Thoracic aorta (tissue), 2 donors: Measurements from ENCODE around the gene RBM6. TPM values are rescaled to one million over a fixed set of nuclear protein-coding genes. Genes with fewer than 3 reads are reported as not detected.

ENCODE experiments used
- ATAC-seq: fragments of 150-250 bp; one replicate; pipeline ENCODE4 v1.8.0; 2017; ENCODE audit warnings: low read depth; ENCODE audit not compliant: insufficient number of reproducible peaks, low FRiP score
- DNase-seq: peaks from one replicate; pipeline ENCODE4 v3.0.0-alpha.2; 2020; ENCODE audit warnings: low spot score
- H3K27ac ChIP-seq, 2 donors: fragments of 200-600 bp; sonication (generic); 1 replicate in 1 of 2; 2 replicates in 1 of 2; pipeline ENCODE4 v1.5.1; 2016; ENCODE audit warnings: mild to moderate bottlenecking in 2 of 2, moderate library complexity in 2 of 2
- H3K27me3 ChIP-seq: fragments of 200-600 bp; sonication (generic); replicated peaks from 2 replicates; pipeline ENCODE4 v1.6.0; 2016; ENCODE audit warnings: mild to moderate bottlenecking; ENCODE audit not compliant: insufficient read depth
- H3K36me3 ChIP-seq: fragments of 200-600 bp; sonication (generic); one replicate; pipeline ENCODE4 v1.5.1; 2016
- H3K4me1 ChIP-seq, 2 donors: fragments of 200-600 bp; sonication (generic); 1 replicate in 1 of 2; 2 replicates in 1 of 2; pipeline versions ENCODE4 v1.5.1 to v1.6.0; 2016; ENCODE audit warnings: low read depth in 2 of 2, mild to moderate bottlenecking in 1 of 2; ENCODE audit not compliant: control insufficient read depth in 1 of 2
- H3K4me3 ChIP-seq: fragments of 200-600 bp; sonication (generic); 2 replicates; pipeline ENCODE4 v1.5.1; 2016; ENCODE audit warnings: mild to moderate bottlenecking
- H3K9me3 ChIP-seq: fragments of 200-600 bp; sonication (generic); 2 replicates; pipeline ENCODE4 v1.5.1; 2016
- CTCF ChIP-seq: fragments of 200-600 bp; sonication (generic); IDR thresholded peaks from one replicate; pipeline ENCODE4 v1.5.1; 2019; ENCODE audit warnings: antibody characterized with exemption
- total RNA-seq, 2 donors: library from RNA; depleted of rRNA; stranded (reverse); fragments of >200 nt; gene quantifications; one replicate each; pipeline versions ENCODE4 v1.1.0 to v1.2.3, GENCODE V29; 2016

The RBM6 gene
- total RNA-seq, 2 donors from 2014 or later = 99.6 to 181 TPM

DNA sequence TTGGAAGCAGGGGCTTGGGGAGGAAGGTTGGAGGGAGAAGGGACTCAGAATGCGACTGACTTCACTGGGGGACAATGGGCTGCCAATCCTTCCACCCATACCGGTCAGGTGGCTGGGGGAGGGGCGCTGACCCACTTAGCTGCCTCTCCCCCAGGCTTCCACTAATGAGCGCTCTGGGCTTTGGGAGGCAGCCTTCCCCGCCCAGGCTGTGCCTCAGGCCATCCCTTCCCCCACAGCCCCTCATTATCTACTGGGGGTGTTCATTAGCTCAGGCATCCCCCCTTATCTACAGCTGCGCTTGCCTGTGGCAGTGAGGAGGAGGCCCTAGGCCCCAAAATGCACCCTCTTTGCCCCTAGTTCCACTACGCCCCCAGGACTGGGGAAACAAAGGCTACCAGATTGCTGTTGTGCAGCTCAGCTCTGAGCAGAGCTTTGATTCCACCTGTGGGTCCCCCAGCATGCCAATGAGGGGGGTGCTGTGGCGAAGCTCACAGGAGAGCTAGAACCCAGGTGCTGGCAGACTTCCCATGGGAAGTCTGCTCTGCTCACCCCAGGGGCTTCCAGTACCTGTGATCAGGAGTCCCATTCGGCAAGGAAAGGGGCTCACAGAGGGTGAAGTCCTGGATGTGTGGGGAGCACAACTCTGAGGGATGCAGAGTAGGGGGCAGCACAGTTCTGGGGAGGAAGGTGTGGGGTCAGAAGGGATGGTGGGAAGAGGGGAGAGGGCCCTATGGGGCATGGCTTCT lies 185.8 kb downstream of the RBM6 start:
- H3K4me1 ChIP-seq = peaks cover 14 to 41% of the 10 kb centered on the region in 2 donors
- DNase-seq (no peak), ATAC-seq (no peak)
- no peaks in the 10 kb centered on the region for H3K9me3 ChIP-seq
- H3K36me3 ChIP-seq = no peaks in the 10 kb centered on the region
- no peak overlapping the region for H3K27ac ChIP-seq
- no peak overlapping the region for H3K4me3 ChIP-seq
- no peaks in the 10 kb centered on the region for H3K27me3 ChIP-seq
- TF ChIP-seq CTCF = no peak

DNA sequence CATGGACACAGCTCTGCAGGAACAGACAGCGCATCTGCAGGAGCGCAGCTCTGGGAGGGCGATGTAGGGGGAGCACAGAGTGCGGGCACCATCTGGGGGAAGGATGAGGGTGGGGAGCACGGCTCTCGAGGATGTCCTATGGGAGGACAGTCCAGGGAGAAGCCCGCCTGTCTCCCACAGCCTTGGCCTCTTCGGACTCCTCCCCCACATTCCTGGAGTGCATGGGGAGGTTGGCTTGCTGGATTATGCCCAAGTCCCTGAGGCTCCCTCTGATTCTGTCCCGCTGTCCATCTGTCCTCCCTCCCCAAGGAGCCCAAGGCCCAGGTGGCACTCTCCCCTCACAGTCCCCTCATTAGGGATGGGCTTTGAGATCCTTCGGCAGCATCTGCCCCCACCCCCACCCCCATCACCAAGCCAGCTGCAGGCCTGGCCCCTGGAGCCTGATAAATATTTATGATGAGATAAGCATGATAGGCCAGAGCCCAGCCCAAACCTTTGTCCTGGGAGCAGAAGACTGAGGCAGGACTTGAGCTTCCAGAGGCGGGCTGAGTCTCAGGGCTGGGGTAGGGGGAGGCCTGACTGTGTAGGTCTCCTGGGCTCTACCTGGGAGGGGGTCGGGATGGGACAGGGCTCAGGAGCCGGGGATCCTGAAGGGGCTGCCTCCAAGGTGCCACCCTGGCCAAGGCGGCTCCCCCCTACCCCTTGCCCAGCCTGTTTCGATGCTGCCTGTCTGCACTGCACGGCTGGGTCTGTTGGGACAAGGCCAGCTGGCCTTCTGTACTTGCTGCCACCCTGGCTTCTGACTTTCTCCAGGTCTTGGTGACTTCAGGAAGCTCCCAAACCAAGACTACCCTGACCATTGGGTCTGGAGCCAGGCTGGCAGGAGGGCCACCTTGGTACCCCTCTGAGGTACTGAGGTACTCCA lies 186.6 kb downstream of the RBM6 start:
- H3K4me1 ChIP-seq = peaks cover 14 to 41% of the 10 kb centered on the region in 2 donors
- no peak overlapping the region for H3K4me3 ChIP-seq
- no peak for ATAC-seq
- H3K27me3 ChIP-seq = no peaks in the 10 kb centered on the region
- no peak overlapping the region for H3K27ac ChIP-seq
- no peaks in the 10 kb centered on the region for H3K36me3 ChIP-seq
- TF ChIP-seq CTCF = no peak
- DNase-seq = no peak
- H3K9me3 ChIP-seq = no peaks in the 10 kb centered on the region

Other genes with a start within 250 kb of the RBM6 start
- gene AMIGO3, start 220.5 kb upstream of the RBM6 start, total RNA-seq = 1 to 10 TPM; 3.0 to 5.8 TPM
- gene GMPPB, start 216.2 kb upstream of the RBM6 start, total RNA-seq = 10 to 100 TPM; 30.5 to 43.1 TPM
- 10 to 100 TPM; 56.6 to 69.0 TPM for gene IP6K1, start 153.6 kb upstream of the RBM6 start, total RNA-seq
- under 1 TPM in 1 of 2 donors, not detected in 1; 0.68 TPM for gene CDHR4, start 140.3 kb upstream of the RBM6 start, total RNA-seq
- gene INKA1, start 136.9 kb upstream of the RBM6 start, total RNA-seq = 1 to 10 TPM; 6.4 to 9.2 TPM
- 100 to 1,000 TPM in 1 of 2 donors, 10 to 100 TPM in 1; 74.1 to 119 TPM for gene UBA7, start 126.2 kb upstream of the RBM6 start, total RNA-seq
- gene TRAIP, start 83.6 kb upstream of the RBM6 start, total RNA-seq = 1 to 10 TPM; 2.3 to 3.2 TPM
- gene CAMKV, start 70.2 kb upstream of the RBM6 start, total RNA-seq = not detected
- 1 to 10 TPM; 3.7 to 7.7 TPM for gene MST1R, start 36.3 kb upstream of the RBM6 start, total RNA-seq
- gene MON1A, start 10.3 kb upstream of the RBM6 start, total RNA-seq = 10 to 100 TPM; 17.4 to 23.4 TPM
- 100 to 1,000 TPM; 217 to 301 TPM for gene RBM5, start 148.8 kb downstream of the RBM6 start, total RNA-seq
- 10 to 100 TPM; 25.5 to 35.1 TPM for gene SEMA3F, start 215.2 kb downstream of the RBM6 start, total RNA-seq